Non-pigmented ciliary epithelial cell (primary cell): ENCODE results near the gene CDK9.
"Not testable (repeated sequence)": the region's sequence is repeated elsewhere in the genome, so short reads cannot be mapped to it uniquely, and the experiment has no call there.

Source experiments
- DNase-seq: peaks from one replicate; pipeline ENCODE4 v3.0.0-alpha.2; 2010; ENCODE audit warnings: low read depth

The CDK9 gene

GRCh38 chr9:127785933-127786772 is at the start of gene CDK9:
TSS of gene CDK9 (plus strand) at chr9:127786034. CDS start at chr9:127786149, 115 bp downstream.
- no peak for DNase-seq

- no peak for DNase-seq
Observed at GRCh38 chr9:127738666-127739065, 47.2 kb upstream of the CDK9 start.

- DNase-seq: no peak
Observed at GRCh38 chr9:127739614-127740330, 46.1 kb upstream of the CDK9 start.

- DNase-seq: peak; percentile 11
Observed at GRCh38 chr9:127741831-127742434, 43.9 kb upstream of the CDK9 start.

- peak; percentile 45 for DNase-seq
Observed at GRCh38 chr9:127742435-127743088, 43.3 kb upstream of the CDK9 start.

GRCh38 chr9:127744398-127745110 is 41.3 kb upstream of the CDK9 start:
- no peak for DNase-seq

- no peak for DNase-seq
Observed at GRCh38 chr9:127746959-127747569, 38.8 kb upstream of the CDK9 start.

- no peak for DNase-seq
Observed at GRCh38 chr9:127749090-127749787, 36.6 kb upstream of the CDK9 start.

- DNase-seq: no peak
Observed at GRCh38 chr9:127751269-127752054, 34.4 kb upstream of the CDK9 start.

GRCh38 chr9:127753148-127753547 is 32.7 kb upstream of the CDK9 start:
- DNase-seq: no peak

- no peak for DNase-seq
Observed at GRCh38 chr9:127753622-127754021, 32.2 kb upstream of the CDK9 start.

GRCh38 chr9:127754099-127755060 is 31.5 kb upstream of the CDK9 start:
- DNase-seq: no peak

GRCh38 chr9:127755061-127756060 is 30.5 kb upstream of the CDK9 start:
- DNase-seq: no peak

GRCh38 chr9:127756233-127756632 is 29.6 kb upstream of the CDK9 start:
- DNase-seq: no peak

GRCh38 chr9:127756776-127757175 is 29.1 kb upstream of the CDK9 start:
- not testable (repeated sequence) for DNase-seq

GRCh38 chr9:127758843-127759242 is 27.0 kb upstream of the CDK9 start:
- no peak for DNase-seq

GRCh38 chr9:127761061-127761460 is 24.8 kb upstream of the CDK9 start:
- DNase-seq: no peak
